CD14-positive monocyte (primary cell): ENCODE data around the gene SLC22A1. TPM values are rescaled to one million over a fixed set of nuclear protein-coding genes. Genes with fewer than 3 reads are reported as not detected.

ENCODE experiments used
- DNase-seq, 3 donors: peaks; one replicate each; pipeline ENCODE4 v3.0.0-alpha.2; 2011 to 2022
- H2AFZ ChIP-seq: 2 replicates; pipeline ENCODE4 v1.6.0; 2012; ENCODE audit warnings: mild to moderate bottlenecking, low read depth, low read length, inconsistent platforms; ENCODE audit not compliant: insufficient read depth, poor library complexity, severe bottlenecking
- H3K27ac ChIP-seq, 2 donors: 1 replicate in 1 of 2; 2 replicates in 1 of 2; pipeline ENCODE4 v1.5.1; 2012 to 2013; ENCODE audit warnings: low read length in 2 of 2, control low read depth in 1 of 2, inconsistent platforms in 1 of 2, low read depth in 1 of 2, mild to moderate bottlenecking in 1 of 2
- H3K27me3 ChIP-seq, 2 donors: one replicate each; pipeline versions ENCODE4 v1.6.0 to v1.6.1; 2011 to 2013; ENCODE audit warnings: low read length in 2 of 2; ENCODE audit not compliant: control insufficient read depth in 2 of 2, insufficient read depth in 2 of 2
- H3K36me3 ChIP-seq, 2 donors: replicated peaks in 1 of 2; 1 replicate in 1 of 2; 2 replicates in 1 of 2; pipeline versions ENCODE4 v1.5.1 to v1.6.1; 2012 to 2013; ENCODE audit warnings: low read length in 2 of 2, control low read depth in 1 of 2, inconsistent platforms in 1 of 2, mild to moderate bottlenecking in 1 of 2; ENCODE audit not compliant: insufficient read depth in 2 of 2, control insufficient read depth in 1 of 2
- H3K4me1 ChIP-seq, 2 donors: 1 replicate in 1 of 2; 2 replicates in 1 of 2; pipeline versions ENCODE4 v1.5.1 to v1.6.1; 2012 to 2013; ENCODE audit warnings: low read length in 2 of 2, control low read depth in 1 of 2, inconsistent platforms in 1 of 2, mild to moderate bottlenecking in 1 of 2, moderate library complexity in 1 of 2; ENCODE audit not compliant: insufficient read depth in 2 of 2, control insufficient read depth in 1 of 2
- H3K4me2 ChIP-seq: replicated peaks from 2 replicates; pipeline ENCODE3; 2012; ENCODE audit warnings: low read length, moderate library complexity, mild to moderate bottlenecking; ENCODE audit not compliant: poor library complexity, severe bottlenecking; ENCODE audit errors: extremely low read depth
- H3K4me3 ChIP-seq, 3 experiments: fragments of 200-600 bp in 1 of 3; sonication (generic) in 1 of 3; replicated peaks in 1 of 3; 1 replicate in 2 of 3; 2 replicates in 1 of 3; pipeline ENCODE4 v1.5.1; 2011 to 2013; ENCODE audit warnings: low read length in 3 of 3, mild to moderate bottlenecking in 3 of 3, control low read depth in 2 of 3, low read depth in 2 of 3, inconsistent platforms in 1 of 3, moderate library complexity in 1 of 3
- H3K79me2 ChIP-seq: 2 replicates; pipeline ENCODE4 v1.6.0; 2012; ENCODE audit warnings: mild to moderate bottlenecking, control low read depth, inconsistent platforms, low read length, moderate library complexity; ENCODE audit not compliant: insufficient read depth
- H3K9ac ChIP-seq: 2 replicates; pipeline ENCODE4 v1.6.0; 2017; ENCODE audit warnings: low read length, mild to moderate bottlenecking; ENCODE audit not compliant: insufficient read depth, poor library complexity, severe bottlenecking
- H3K9me3 ChIP-seq, 2 donors: replicated peaks in 1 of 2; 1 replicate in 1 of 2; 2 replicates in 1 of 2; pipeline versions ENCODE4 v1.5.1 to v1.6.1; 2012 to 2013; ENCODE audit warnings: low read length in 2 of 2, control low read depth in 1 of 2; ENCODE audit not compliant: control insufficient read depth in 1 of 2, insufficient read depth in 1 of 2
- H4K20me1 ChIP-seq: 2 replicates; pipeline ENCODE4 v1.6.0; 2012; ENCODE audit warnings: mild to moderate bottlenecking, low read length, control low read depth, moderate library complexity; ENCODE audit not compliant: insufficient read depth
- H3K27ac Mint-ChIP-seq, 7 donors: one replicate each; pipeline ENCODE4 v1.8.0; 2020; ENCODE audit warnings: mild to moderate bottlenecking in 7 of 7, mixed read lengths in 7 of 7, moderate library complexity in 6 of 7, inconsistent platforms in 2 of 7
- H3K27me3 Mint-ChIP-seq, 3 donors: one replicate each; pipeline ENCODE4 v1.8.0; 2021 to 2022; ENCODE audit warnings: low read depth in 3 of 3, mild to moderate bottlenecking in 3 of 3, mixed read lengths in 3 of 3, moderate library complexity in 3 of 3, inconsistent platforms in 1 of 3
- H3K36me3 Mint-ChIP-seq, 2 donors: one replicate each; pipeline ENCODE4 v1.8.0; 2020; ENCODE audit warnings: mixed read lengths in 2 of 2, inconsistent platforms in 1 of 2, mild to moderate bottlenecking in 1 of 2
- H3K4me1 Mint-ChIP-seq: one replicate; pipeline ENCODE4 v1.8.0; 2020; ENCODE audit warnings: mild to moderate bottlenecking, mixed read lengths
- H3K4me3 Mint-ChIP-seq, 2 donors: one replicate each; pipeline ENCODE4 v1.8.0; 2020; ENCODE audit warnings: mild to moderate bottlenecking in 2 of 2, mixed read lengths in 2 of 2, moderate library complexity in 1 of 2
- H3K9me3 Mint-ChIP-seq, 7 donors: one replicate each; pipeline ENCODE4 v1.8.0; 2020 to 2022; ENCODE audit warnings: mixed read lengths in 7 of 7, mild to moderate bottlenecking in 6 of 7, moderate library complexity in 6 of 7, inconsistent platforms in 2 of 7
- CTCF ChIP-seq: fragments of 200-600 bp; IDR thresholded peaks from one replicate; pipeline ENCODE4 v1.8.0; 2022; ENCODE audit warnings: antibody characterized with exemption, mild to moderate bottlenecking
- WGBS: methylation state at CpG from one replicate; pipeline ENCODE4 v1.1.5; 2013; ENCODE audit warnings: missing lambda C conversion rate; ENCODE audit not compliant: insufficient coverage; 5-methylcytosine and 5-hydroxymethylcytosine counted together
- intact Hi-C, 2 donors: fragments of 100-400 bp; cut with micrococcal nuclease; formaldehyde crosslinking; loops; one replicate each; pipeline versions ENCODE4 v1.15.0 to v1.15.1; 2023
- polyA plus RNA-seq, 3 donors: library from polyadenylated mRNA; depleted of rRNA in 1 of 3; unstranded in 2 of 3; stranded (reverse) in 1 of 3; fragments of 300-500 nt in 2 of 3; fragments of >200 nt in 1 of 3; fragmentation: Illumina TruSeq in 2 of 3; gene quantifications; 1 replicate in 2 of 3; 2 replicates in 1 of 3; pipeline ENCODE4 v1.2.3, GENCODE V29; 2012 to 2021

Gene SLC22A1
- polyA plus RNA-seq, 3 donors, result 0.36 to 0.48 TPM; not detected in 1

- H2AFZ ChIP-seq, result no peak overlapping the region
- no peaks in the 10 kb centered on the region for H3K27me3 ChIP-seq
- TF ChIP-seq CTCF, result no peak
- no peak overlapping the region for H3K4me3 ChIP-seq
- peaks cover 14 to 24% of the 10 kb centered on the region in 2 donors for H3K4me1 ChIP-seq
- WGBS, result 91% methylated on average over 7 of the region's 20 CpGs
- DNase-seq, result no peak
- H3K9me3 Mint-ChIP-seq, result peaks cover 0 to 5% (median 0%) of the 10 kb centered on the region in 7 donors
- peaks cover 50 to 81% of the 10 kb centered on the region in 2 donors for H3K36me3 ChIP-seq
- H3K27me3 Mint-ChIP-seq, result peaks cover 0 to 6% (median 1%) of the 10 kb centered on the region in 3 donors
- no peak overlapping the region for H3K4me2 ChIP-seq
- H3K27ac Mint-ChIP-seq, result peak overlapping the region in 1 of 7 donors; percentile 26
- H3K9ac ChIP-seq, result no peak overlapping the region
- H3K4me3 Mint-ChIP-seq, result no peak overlapping the region
- H3K4me1 Mint-ChIP-seq, result peaks cover 18% of the 10 kb centered on the region
- H3K9me3 ChIP-seq, result no peaks in the 10 kb centered on the region
- peaks cover 71 to 78% of the 10 kb centered on the region in 2 donors for H3K36me3 Mint-ChIP-seq
- no peaks in the 10 kb centered on the region for H3K79me2 ChIP-seq
- H4K20me1 ChIP-seq, result peaks cover 89% of the 10 kb centered on the region
- intact Hi-C loops, result no loop called here
- no peak overlapping the region for H3K27ac ChIP-seq
These were observed 16.6 kb upstream of the SLC22A1 start for GRCh38 chr6:160104821-160105517.

- no peak overlapping the region for H2AFZ ChIP-seq
- H4K20me1 ChIP-seq, result peaks cover 89% of the 10 kb centered on the region
- H3K4me3 Mint-ChIP-seq, result no peak overlapping the region
- no peak overlapping the region for H3K27ac Mint-ChIP-seq
- H3K9me3 ChIP-seq, result no peaks in the 10 kb centered on the region
- no peak for TF ChIP-seq CTCF
- intact Hi-C loops, result no loop called here
- H3K4me1 Mint-ChIP-seq, result peaks cover 9% of the 10 kb centered on the region
- H3K27me3 ChIP-seq, result no peaks in the 10 kb centered on the region
- H3K9ac ChIP-seq, result no peak overlapping the region
- peaks cover 49 to 83% of the 10 kb centered on the region in 2 donors for H3K36me3 ChIP-seq
- H3K36me3 Mint-ChIP-seq, result peaks cover 72 to 73% of the 10 kb centered on the region in 2 donors
- peaks cover 0 to 8% (median 1%) of the 10 kb centered on the region in 3 donors for H3K27me3 Mint-ChIP-seq
- no peak overlapping the region for H3K27ac ChIP-seq
- H3K4me1 ChIP-seq, result peaks cover 7 to 14% of the 10 kb centered on the region in 2 donors
- no peak for DNase-seq
- no peak overlapping the region for H3K4me2 ChIP-seq
- H3K4me3 ChIP-seq, result no peak overlapping the region
- no peaks in the 10 kb centered on the region for H3K79me2 ChIP-seq
- H3K9me3 Mint-ChIP-seq, result peaks cover 0 to 5% (median 0%) of the 10 kb centered on the region in 7 donors
- whole genome bisulfite sequencing, result 100% methylated on average over 6 of the region's 14 CpGs
These were observed 15.6 kb upstream of the SLC22A1 start for GRCh38 chr6:160106010-160106409.
